Measurements from ENCODE around the gene NCR3LG1. TPM values are rescaled to one million over a fixed set of nuclear protein-coding genes. Genes with fewer than 3 reads are reported as not detected.

NCR3LG1 gene
- total RNA-seq, 1 experiment from 2014 or later, result 1.4 TPM

DNA sequence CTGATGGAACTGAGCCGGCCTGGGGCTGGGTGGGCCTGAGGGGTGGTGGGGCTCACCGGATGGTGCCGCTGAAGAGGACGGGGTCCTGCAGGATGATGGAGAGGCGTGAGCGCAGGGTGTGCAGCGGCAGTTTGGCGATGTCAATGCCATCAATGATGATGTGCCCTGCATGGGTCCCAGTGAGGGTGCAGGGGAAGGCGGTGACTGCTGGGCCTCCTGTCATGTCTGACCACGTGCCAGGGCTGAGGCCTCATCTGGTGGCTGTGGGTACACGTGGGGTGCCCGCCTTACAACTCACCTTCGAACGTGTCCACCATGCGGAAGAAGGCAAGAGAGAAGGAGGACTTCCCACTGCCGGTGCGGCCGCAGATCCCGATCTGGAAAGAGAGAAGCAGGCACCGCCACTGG, 44.0 kb downstream of the NCR3LG1 start:
- TF ChIP-seq, protein P1, sequence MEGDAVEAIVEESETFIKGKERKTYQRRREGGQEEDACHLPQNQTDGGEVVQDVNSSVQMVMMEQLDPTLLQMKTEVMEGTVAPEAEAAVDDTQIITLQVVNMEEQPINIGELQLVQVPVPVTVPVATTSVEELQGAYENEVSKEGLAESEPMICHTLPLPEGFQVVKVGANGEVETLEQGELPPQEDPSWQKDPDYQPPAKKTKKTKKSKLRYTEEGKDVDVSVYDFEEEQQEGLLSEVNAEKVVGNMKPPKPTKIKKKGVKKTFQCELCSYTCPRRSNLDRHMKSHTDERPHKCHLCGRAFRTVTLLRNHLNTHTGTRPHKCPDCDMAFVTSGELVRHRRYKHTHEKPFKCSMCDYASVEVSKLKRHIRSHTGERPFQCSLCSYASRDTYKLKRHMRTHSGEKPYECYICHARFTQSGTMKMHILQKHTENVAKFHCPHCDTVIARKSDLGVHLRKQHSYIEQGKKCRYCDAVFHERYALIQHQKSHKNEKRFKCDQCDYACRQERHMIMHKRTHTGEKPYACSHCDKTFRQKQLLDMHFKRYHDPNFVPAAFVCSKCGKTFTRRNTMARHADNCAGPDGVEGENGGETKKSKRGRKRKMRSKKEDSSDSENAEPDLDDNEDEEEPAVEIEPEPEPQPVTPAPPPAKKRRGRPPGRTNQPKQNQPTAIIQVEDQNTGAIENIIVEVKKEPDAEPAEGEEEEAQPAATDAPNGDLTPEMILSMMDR (conservative IDR thresholded peaks at IDR 0.05), result no peak
- Histone ChIP-seq H3K27me3 (ENCODE audit: insufficient read depth, low read length) (no peaks in the 10 kb centered on the region), H3K9ac (ENCODE audit: extremely low read depth, insufficient read length, low read length) (no peak overlapping the region), H3K4me2 (ENCODE audit: insufficient read depth, insufficient read length, low read length) (no peak overlapping the region), H3K23me2 (ENCODE audit: insufficient read length, low read depth, low read length, poor library complexity, severe bottlenecking) (no peaks in the 10 kb centered on the region), H3K79me2 (ENCODE audit: insufficient read depth, low read length) (no peaks in the 10 kb centered on the region), H3K14ac (ENCODE audit: insufficient read depth, low read length) (no peak overlapping the region), H2BK20ac (ENCODE audit: low read depth, low read length, poor library complexity, severe bottlenecking) (no peak overlapping the region), H3K9me3 (ENCODE audit: control insufficient read depth, low read depth, low read length) (no peaks in the 10 kb centered on the region), H3K23ac (ENCODE audit: insufficient read length, low read depth, low read length) (no peak overlapping the region), H3K79me1 (ENCODE audit: insufficient read depth, low read depth, low read length, poor library complexity, severe bottlenecking) (no peaks in the 10 kb centered on the region), H2BK5ac (ENCODE audit: insufficient read length, low read length) (no peak overlapping the region), H2BK12ac (ENCODE audit: insufficient read length, low read depth, low read length) (no peak overlapping the region), H3K27ac (ENCODE audit: insufficient read length, low read depth, low read length) (no peak overlapping the region), H2BK120ac (ENCODE audit: low read depth, low read length, poor library complexity, severe bottlenecking) (no peak overlapping the region), H3T11ph (ENCODE audit: low read length) (no peak overlapping the region), H4K5ac (ENCODE audit: insufficient read length, low read depth, low read length) (no peak overlapping the region), H4K91ac (ENCODE audit: insufficient read length, low read depth, low read length) (no peak overlapping the region), H2AFZ (ENCODE audit: low read length) (no peak overlapping the region), H2AK5ac (ENCODE audit: insufficient read length, low read length) (no peak overlapping the region), H3K18ac (ENCODE audit: insufficient read length, low read depth, low read length) (no peak overlapping the region), H4K20me1 (ENCODE audit: control insufficient read depth, insufficient read depth, insufficient read length) (no peaks in the 10 kb centered on the region), H2BK15ac (ENCODE audit: low read depth, low read length) (no peak overlapping the region), H3K4ac (ENCODE audit: low read depth, low read length) (no peak overlapping the region), H4K8ac (replicated peaks; ENCODE audit: insufficient read length, low read depth, low read length) (no peak overlapping the region), H3K56ac (ENCODE audit: insufficient read length, low read depth, low read length) (no peak overlapping the region), H3K4me1 (ENCODE audit: insufficient read depth, low read length) (no peaks in the 10 kb centered on the region)
- Mint-ChIP-seq H3K36me3 (ENCODE audit: insufficient read depth in 1 of 3, low read depth in 3 of 3) (no peaks in the 10 kb centered on the region; a peak in 1 of 7 replicates), H3K27ac (no peak overlapping the region), H3K4me1 (peaks cover 0 to 2% of the 10 kb centered on the region in 2 experiments; a peak in 1 of 4 replicates), H3K9me3 (no peaks in the 10 kb centered on the region), H3K4me3 (no peak overlapping the region), H3K27me3 (ENCODE audit: low read depth) (peaks cover 15% of the 10 kb centered on the region)
- no CpG with 5 or more reads among the region's 20 CpGs for WGBS (ENCODE audit: extremely low coverage, insufficient read length, low lambda C conversion rate)
- no peak for DNase-seq
